Raji (cell line): ENCODE data around the gene PPP1R27.

Experiments used
- POLR2A ChIP-seq: IDR thresholded peaks from 2 replicates; pipeline ENCODE4 v1.6.1; 2011; ENCODE audit warnings: low read depth, low read length, control low read depth; ENCODE audit not compliant: insufficient read depth

The PPP1R27 gene

DNA sequence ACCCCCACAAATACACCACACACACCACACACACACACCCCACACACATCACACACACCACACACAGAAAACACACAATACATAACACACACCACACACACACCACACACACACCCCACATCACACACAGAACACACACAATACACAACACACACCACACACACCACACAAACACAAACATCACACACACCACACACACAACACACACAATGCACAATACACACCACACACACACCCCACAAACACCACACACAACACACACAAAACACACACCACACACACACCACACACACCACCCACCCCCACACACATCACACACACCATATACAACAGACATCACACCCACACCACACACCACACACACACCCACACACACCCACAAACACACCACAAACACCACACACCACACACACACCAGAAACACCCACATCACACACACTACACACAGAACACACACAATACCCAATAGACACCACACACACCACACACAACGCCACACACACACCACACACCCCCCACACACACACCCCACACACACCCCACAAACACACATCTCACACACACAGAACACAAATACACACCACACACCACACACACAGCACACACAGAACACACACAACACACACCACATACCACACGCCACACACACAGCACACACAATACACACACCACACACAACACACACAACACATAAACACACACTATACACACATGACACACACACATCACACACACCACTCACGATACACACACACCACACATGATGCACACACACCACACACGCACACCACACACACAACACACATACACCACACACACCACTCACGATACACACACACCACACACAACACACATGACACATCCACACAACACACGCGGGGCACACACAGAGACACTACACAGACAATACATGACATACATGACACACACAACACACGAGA, 41.9 kb downstream of the PPP1R27 start:
- TF ChIP-seq POLR2A, result no peak
